ENCODE data around the gene IL10RB. TPM values are rescaled to one million over a fixed set of nuclear protein-coding genes. Genes with fewer than 3 reads are reported as not detected.
"Not testable (repeated sequence)": the region's sequence is repeated elsewhere in the genome, so short reads cannot be mapped to it uniquely, and the experiment has no call there.

The IL10RB gene
- total RNA-seq, 6 experiments from 2014 or later, result 10.5 to 24.2 (median 20.3) TPM

DNA sequence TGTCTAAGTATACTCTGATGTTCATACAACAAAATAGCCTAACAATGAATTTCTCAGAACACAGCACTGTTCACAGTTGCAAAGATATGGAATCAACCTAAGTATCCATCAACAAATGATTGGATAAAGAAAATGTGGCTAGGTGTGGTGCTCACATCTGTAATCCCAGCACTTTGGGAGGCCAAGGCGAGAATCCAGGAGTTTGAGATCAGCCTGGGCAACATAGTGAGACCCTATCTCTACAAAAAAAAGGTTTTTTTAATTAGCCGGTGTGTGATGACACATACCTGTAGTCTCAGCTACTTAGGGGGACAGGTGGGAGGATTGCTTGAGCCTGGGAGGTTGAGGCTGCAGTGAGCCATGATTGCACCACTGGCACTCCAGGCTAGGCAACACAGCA lies 25.8 kb upstream of the IL10RB start:
- no peak for DNase-seq
- no peaks in the 10 kb centered on the region for H3K9me3 ChIP-seq
- no peak for TF ChIP-seq POLR2A (IDR thresholded peaks at IDR 0.05)
- TF ChIP-seq, protein P1, sequence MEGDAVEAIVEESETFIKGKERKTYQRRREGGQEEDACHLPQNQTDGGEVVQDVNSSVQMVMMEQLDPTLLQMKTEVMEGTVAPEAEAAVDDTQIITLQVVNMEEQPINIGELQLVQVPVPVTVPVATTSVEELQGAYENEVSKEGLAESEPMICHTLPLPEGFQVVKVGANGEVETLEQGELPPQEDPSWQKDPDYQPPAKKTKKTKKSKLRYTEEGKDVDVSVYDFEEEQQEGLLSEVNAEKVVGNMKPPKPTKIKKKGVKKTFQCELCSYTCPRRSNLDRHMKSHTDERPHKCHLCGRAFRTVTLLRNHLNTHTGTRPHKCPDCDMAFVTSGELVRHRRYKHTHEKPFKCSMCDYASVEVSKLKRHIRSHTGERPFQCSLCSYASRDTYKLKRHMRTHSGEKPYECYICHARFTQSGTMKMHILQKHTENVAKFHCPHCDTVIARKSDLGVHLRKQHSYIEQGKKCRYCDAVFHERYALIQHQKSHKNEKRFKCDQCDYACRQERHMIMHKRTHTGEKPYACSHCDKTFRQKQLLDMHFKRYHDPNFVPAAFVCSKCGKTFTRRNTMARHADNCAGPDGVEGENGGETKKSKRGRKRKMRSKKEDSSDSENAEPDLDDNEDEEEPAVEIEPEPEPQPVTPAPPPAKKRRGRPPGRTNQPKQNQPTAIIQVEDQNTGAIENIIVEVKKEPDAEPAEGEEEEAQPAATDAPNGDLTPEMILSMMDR (IDR thresholded peaks at IDR 0.05), result no peak
- peaks cover 0 to 25% (median 12%) of the 10 kb centered on the region in 4 donors for H3K4me1 ChIP-seq
- H3K27me3 ChIP-seq, result no peaks in the 10 kb centered on the region
- H3K27ac ChIP-seq, result no peak overlapping the region
- peaks cover 0 to 4% (median 0%) of the 10 kb centered on the region in 4 donors for H3K36me3 ChIP-seq
- no peak for ATAC-seq
- 100% methylated on average over 2 of the region's 2 CpGs for WGBS (ENCODE audit: insufficient coverage, low coverage, low lambda C conversion rate, missing lambda C conversion rate)
- H3K4me3 ChIP-seq, result no peak overlapping the region
- intact Hi-C loops (cut with DNase I), result no loop called here

DNA sequence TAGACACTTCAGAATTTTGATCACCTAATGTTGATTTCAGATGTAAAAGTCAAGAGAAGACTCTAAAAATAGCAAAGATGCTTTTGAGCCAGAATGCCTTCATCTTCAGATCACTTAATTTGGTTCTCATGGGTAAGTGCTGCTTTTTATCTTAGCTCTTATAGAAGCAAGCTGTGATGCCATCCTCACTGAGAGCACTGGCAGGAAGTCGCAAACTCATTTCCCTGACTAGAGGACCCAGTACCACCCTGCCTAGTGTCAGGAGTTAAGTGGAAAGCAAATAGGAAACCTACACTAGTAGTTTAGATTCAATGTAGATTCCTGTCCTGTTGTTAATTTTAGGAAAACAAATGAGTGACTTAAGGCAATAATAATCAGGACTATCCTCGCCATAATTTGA lies 24.3 kb upstream of the IL10RB start:
- H3K27ac ChIP-seq, result no peak overlapping the region
- DNase-seq (no peak), ATAC-seq (no peak)
- no peaks in the 10 kb centered on the region for H3K9me3 ChIP-seq
- H3K36me3 ChIP-seq, result peaks cover 4 to 11% (median 6%) of the 10 kb centered on the region in 4 donors
- TF ChIP-seq, protein P1 (IDR thresholded peaks at IDR 0.05), result no peak
- no peak for TF ChIP-seq POLR2A (IDR thresholded peaks at IDR 0.05)
- intact Hi-C loops (cut with DNase I), result no loop called here
- no peaks in the 10 kb centered on the region for H3K27me3 ChIP-seq
- H3K4me1 ChIP-seq, result peaks cover 0 to 33% (median 15%) of the 10 kb centered on the region in 4 donors
- whole genome bisulfite sequencing (ENCODE audit: insufficient coverage, low coverage, low lambda C conversion rate, missing lambda C conversion rate), result 88% methylated on average over 2 of the region's 2 CpGs
- no peak overlapping the region for H3K4me3 ChIP-seq

DNA sequence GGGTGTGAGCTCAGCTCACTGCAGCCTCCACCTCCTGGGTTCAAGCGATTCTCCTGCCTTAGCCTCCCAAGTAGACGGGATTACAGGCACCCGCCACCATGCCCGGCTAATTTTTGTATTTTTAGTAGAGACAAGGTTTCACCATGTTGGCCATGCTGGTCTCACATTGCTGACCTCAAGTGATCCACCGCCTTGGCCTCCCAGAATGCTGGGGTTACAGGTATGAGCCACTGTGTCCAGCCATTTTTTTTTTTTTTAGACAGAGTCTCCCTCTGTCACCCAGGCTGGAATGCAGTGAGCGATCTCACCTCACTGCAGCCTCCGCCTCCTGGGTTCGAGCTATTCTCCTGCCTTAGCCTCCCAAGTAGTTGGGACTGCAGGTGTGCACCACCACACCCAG lies 23.3 kb upstream of the IL10RB start:
- ATAC-seq; H3K27me3 ChIP-seq; DNase-seq; H3K9me3 ChIP-seq; H3K4me3 ChIP-seq; H3K27ac ChIP-seq; intact Hi-C loops (cut with DNase I): not testable (repeated sequence)
- peaks cover 0 to 33% (median 15%) of the 10 kb centered on the region in 4 donors for H3K4me1 ChIP-seq
- peaks cover 6 to 21% (median 12%) of the 10 kb centered on the region in 4 donors for H3K36me3 ChIP-seq
- 98% methylated on average over 6 of the region's 8 CpGs for WGBS (ENCODE audit: insufficient coverage, low coverage, low lambda C conversion rate, missing lambda C conversion rate)

GRCh38 chr21:33244082-33244778 lies 21.9 kb upstream of the IL10RB start:
- H3K4me3 ChIP-seq, result no peak overlapping the region
- no peaks in the 10 kb centered on the region for H3K27me3 ChIP-seq
- no peaks in the 10 kb centered on the region for H3K9me3 ChIP-seq
- peaks cover 11 to 33% (median 17%) of the 10 kb centered on the region in 4 donors for H3K36me3 ChIP-seq
- H3K4me1 ChIP-seq, result peaks cover 0 to 33% (median 15%) of the 10 kb centered on the region in 4 donors
- WGBS (ENCODE audit: insufficient coverage, low coverage, low lambda C conversion rate, missing lambda C conversion rate), result 41% methylated on average over 5 of the region's 6 CpGs
- DNase-seq, result no peak
- TF ChIP-seq, protein P1 (IDR thresholded peaks at IDR 0.05), result no peak
- TF ChIP-seq POLR2A (IDR thresholded peaks at IDR 0.05), result no peak
- peak overlapping the region; percentile 8 to 69 (median 27) for H3K27ac ChIP-seq
- peak; percentile 37 to 61 (median 40) for ATAC-seq
- intact Hi-C loops (cut with DNase I), result no loop called here

DNA sequence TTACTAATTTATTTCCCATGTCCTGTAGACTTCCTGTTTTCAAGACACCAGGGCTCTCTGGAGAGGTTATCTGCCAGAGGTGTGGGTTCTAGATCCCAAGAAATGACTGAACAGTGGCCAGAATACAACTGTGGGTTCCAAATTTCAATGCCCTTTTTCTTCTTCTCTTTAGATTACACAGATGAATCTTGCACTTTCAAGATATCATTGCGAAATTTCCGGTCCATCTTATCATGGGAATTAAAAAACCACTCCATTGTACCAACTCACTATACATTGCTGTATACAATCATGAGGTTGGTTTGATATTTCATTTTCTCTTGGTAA lies 21.4 kb upstream of the IL10RB start:
- ATAC-seq (peak in 3 of 4 donors; percentile 4 to 31 (median 6)), DNase-seq (no peak)
- H3K27ac ChIP-seq, result peak overlapping the region in 2 of 3 donors; percentile 27 to 69
- H3K9me3 ChIP-seq, result no peaks in the 10 kb centered on the region
- no peak overlapping the region for H3K4me3 ChIP-seq
- intact Hi-C loops (cut with DNase I), result no loop called here
- 28% methylated on average over 2 of the region's 2 CpGs for WGBS (ENCODE audit: insufficient coverage, low coverage, low lambda C conversion rate, missing lambda C conversion rate)
- TF ChIP-seq POLR2A (IDR thresholded peaks at IDR 0.05), result no peak
- TF ChIP-seq, protein P1 (IDR thresholded peaks at IDR 0.05), result no peak
- H3K36me3 ChIP-seq, result peaks cover 11 to 38% (median 21%) of the 10 kb centered on the region in 4 donors
- H3K27me3 ChIP-seq, result no peaks in the 10 kb centered on the region
- peaks cover 0 to 33% (median 15%) of the 10 kb centered on the region in 4 donors for H3K4me1 ChIP-seq

All from right lobe of liver (tissue), 6 donors.